Skin epidermis (tissue), 12 donors: ENCODE data around the gene SIVA1.
A peak's percentile ranks its signal among the peaks of the same experiment; 100 is the strongest.

ENCODE experiments used
- H3K27ac ChIP-seq, 21 experiments: fragments of 200-600 bp; sonication (generic) in 11 of 21; one replicate each; pipeline ENCODE4 v1.5.0; 2020; ENCODE audit warnings: mild to moderate bottlenecking in 3 of 21, inconsistent platforms in 2 of 21, moderate library complexity in 2 of 21
- H3K4me3 ChIP-seq, 7 experiments: fragments of 200-600 bp; sonication (generic) in 2 of 7; one replicate each; pipeline ENCODE4 v1.5.0; 2020; ENCODE audit warnings: inconsistent platforms in 2 of 7, mild to moderate bottlenecking in 2 of 7, moderate library complexity in 1 of 7

SIVA1 gene

DNA sequence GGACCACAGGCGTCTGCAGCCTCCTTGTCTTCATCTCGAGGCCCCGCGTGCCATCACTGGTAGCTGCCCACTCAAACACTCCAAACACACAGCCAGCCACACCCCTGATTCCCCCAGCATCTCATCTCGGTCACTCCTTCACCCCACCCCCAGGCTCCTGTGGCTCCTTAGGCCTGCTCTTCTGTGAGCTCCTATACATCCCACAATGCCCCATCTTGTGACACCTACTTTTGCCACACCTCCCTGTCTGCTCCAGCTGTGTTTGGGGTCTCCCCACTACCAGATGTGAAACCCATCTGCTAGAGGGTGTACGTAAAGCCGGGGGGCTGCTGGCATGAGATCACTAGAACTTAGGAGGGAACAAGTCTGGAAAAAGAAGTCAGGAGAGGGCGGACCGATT, 38.5 kb downstream of the SIVA1 start:
- Histone ChIP-seq H3K27ac (peak overlapping the region in 2 of 21 experiments; percentile 44 to 55), H3K4me3 (no peak overlapping the region)

DNA sequence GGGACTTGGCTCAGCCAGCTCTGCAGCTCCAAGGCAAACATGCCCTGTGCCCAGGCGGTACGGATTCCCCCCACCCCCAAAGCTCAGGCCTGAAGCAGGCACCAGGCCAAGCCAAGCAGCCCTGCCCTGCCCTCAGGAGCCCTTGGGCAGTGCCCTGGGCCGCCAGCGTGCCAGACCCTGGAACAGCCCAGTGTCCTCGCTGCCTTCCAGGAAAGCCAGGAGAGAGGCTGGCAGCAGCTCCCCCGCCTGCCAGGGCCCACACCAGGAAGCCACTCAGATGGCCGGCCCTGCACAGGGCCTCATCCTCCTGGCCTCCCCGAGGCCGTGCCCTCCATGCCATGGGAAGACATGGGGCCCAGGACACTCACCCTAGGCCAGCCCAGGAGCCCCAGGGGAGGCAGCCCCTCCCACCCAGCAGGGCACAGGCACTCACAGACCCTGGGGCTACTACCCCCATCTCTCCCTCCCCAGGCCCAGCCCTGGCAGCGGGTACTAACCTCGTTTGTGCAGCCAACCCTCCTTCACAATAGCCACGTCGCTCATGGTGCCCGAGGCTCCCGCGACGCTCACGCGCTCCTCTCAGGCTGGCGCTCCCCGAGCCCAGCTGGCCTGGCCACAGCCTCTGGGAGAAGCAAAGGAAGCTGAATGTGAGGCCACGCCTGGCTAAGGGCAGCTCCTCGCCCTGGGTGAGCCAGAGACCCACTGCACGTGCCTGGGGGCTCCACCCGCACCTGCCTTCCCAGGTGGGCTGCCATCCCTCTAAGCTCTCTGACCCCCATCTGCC, 39.3 kb downstream of the SIVA1 start:
- H3K4me3 ChIP-seq: no peak overlapping the region
- peak overlapping the region in 6 of 21 experiments; percentile 2 to 55 (median 16) for H3K27ac ChIP-seq

DNA sequence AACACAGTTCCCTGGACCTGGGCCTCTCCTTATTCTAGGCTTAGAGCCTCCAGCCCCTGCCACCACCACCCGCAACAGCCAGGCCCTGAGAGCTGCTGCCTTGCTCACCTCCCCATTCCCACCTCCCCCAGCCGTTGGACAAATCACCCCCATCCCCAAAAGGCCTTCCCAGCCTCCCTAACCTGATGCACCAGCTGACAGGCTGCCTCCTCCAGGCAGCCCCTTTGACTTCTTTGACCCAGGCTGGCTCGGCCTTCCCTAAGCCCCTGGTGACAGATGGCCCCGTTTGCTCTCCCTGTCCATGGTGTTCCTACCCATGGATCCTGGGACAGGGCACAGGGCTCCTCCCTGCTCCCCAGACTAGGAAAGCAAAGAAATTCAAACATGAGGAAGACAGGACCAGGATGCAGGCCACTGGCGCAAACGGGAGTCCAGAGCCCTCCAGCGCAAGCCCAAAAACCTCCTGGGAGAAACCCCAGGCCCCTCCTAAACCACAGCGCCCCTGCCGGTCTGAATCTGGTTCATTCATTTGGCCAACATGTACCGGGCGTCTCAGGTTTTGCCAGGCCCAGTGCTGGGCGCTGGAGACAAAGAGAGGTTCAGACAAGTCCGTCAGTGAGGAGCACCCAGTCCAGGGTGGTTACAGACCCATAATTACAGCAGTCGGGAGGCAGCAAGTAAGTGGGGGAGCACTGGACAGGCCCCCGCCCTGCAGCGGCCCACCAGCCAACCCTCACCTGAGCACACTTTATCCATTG, 40.2 kb downstream of the SIVA1 start:
- Histone ChIP-seq H3K27ac (peak overlapping the region in 7 of 21 experiments; percentile 9 to 91 (median 55)), H3K4me3 (no peak overlapping the region)

DNA sequence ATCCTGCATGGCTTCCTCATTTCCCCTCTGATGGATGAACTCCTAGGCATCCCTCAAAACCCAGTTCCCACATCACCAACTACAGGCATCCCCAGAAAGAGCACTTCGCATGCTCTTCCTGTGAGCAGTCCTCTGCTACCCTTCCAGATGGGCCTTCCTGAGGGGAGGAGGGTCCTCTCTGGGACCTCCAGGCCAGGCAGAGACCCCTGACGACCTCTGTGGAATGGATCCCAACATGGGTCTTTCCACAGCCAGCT, 40.7 kb downstream of the SIVA1 start:
- peak overlapping the region in 4 of 7 experiments; percentile 70 to 86 (median 80) for H3K4me3 ChIP-seq

DNA sequence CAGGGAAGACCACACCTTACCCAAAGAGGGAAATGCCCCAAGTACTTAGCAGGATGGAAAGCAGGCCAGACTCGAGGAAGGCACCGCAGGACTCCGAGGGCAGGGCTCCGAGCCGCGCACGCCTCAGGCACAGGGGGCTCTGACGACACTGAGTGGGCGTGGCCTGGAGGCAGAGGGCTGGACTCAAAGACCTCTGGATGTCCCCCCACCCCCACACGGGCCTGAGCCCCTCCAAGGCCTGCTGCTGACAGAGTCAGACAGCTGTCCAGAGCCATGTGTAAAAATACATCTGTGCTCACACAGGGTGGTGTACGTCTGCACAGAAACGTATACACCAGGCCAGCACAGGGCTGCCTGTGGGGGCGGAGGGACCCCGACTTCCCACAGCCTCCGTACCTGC, 41.2 kb downstream of the SIVA1 start:
- Histone ChIP-seq H3K27ac (peak overlapping the region in 16 of 21 experiments; percentile 11 to 91 (median 84)), H3K4me3 (peak overlapping the region; percentile 63 to 86 (median 81))

More for the DNA sequence above, 40.7 kb downstream of the SIVA1 start:
- H3K27ac ChIP-seq: peak overlapping the region in 10 of 21 experiments; percentile 11 to 91 (median 86)

DNA sequence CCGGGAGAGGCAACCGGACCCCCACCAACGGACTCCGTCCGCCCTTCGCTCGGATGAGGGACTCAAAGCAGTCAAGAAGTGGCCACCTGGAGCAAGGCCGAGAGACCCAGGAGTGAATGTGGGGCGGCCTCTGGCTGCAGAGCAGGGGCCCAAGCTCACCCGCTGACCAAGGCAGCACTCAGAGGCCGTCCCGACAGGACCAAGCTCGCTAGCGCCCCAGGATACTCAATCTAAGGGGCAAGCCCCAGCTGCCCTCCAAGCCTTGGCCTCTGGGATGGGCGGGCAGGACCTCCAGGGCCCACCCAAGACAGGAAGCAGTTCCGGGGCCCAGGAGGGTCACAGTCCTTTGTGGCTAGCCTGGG, 41.7 kb downstream of the SIVA1 start:
- Histone ChIP-seq H3K4me3 (peak overlapping the region; percentile 63 to 86 (median 81)), H3K27ac (peak overlapping the region; percentile 40 to 91 (median 82))

DNA sequence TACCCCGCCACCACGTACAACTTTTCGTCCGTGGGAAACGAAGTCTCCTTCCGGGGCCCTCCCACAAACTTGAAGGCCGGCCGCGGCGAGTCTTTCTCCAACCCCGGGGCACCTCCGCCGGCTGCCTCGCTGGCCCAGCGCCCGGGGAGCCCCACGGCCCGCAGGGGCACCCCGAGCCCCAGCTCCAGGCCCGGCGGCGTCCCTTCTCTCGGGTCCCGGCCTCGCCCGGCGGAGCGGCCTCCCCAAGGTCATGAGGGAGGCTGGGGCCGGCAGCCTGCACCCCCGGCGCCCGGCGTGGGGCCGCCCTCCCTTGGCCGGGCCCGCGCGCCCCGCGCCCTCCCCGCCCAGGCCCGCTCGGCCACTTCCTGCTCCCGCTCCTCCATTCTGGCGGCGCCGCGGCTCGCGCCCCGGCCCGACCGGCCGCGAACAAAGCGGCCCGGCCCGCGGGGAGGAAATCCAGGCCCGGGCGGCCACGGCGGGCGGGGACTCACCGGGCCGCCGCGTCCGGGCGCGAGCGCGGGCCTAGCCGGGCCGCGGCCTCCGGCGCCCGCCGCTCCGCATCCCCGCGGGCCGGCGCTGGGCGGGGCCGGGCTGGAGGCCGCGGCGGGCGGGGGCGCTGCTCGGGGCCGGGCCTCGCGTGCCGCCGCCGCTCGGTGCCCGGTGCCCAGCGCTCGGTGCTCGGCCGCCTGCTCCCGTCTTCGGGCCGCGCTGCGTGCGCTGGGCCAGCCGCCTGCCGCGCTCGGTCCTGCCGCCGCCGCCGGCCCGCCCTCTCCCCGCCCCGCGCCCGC, 42.2 kb downstream of the SIVA1 start, which contains the start of gene AKT1:
Gene AKT1 (minus strand): TSS at position 756 of the 788 bp plus-strand sequence. CDS start 3,105 bp downstream, outside the sequence.
- Histone ChIP-seq H3K4me3 (peak within 1 kb of the TSS; percentile 63 to 86 (median 81)), H3K27ac (peak within 1 kb of the TSS; percentile 40 to 91 (median 85))

DNA sequence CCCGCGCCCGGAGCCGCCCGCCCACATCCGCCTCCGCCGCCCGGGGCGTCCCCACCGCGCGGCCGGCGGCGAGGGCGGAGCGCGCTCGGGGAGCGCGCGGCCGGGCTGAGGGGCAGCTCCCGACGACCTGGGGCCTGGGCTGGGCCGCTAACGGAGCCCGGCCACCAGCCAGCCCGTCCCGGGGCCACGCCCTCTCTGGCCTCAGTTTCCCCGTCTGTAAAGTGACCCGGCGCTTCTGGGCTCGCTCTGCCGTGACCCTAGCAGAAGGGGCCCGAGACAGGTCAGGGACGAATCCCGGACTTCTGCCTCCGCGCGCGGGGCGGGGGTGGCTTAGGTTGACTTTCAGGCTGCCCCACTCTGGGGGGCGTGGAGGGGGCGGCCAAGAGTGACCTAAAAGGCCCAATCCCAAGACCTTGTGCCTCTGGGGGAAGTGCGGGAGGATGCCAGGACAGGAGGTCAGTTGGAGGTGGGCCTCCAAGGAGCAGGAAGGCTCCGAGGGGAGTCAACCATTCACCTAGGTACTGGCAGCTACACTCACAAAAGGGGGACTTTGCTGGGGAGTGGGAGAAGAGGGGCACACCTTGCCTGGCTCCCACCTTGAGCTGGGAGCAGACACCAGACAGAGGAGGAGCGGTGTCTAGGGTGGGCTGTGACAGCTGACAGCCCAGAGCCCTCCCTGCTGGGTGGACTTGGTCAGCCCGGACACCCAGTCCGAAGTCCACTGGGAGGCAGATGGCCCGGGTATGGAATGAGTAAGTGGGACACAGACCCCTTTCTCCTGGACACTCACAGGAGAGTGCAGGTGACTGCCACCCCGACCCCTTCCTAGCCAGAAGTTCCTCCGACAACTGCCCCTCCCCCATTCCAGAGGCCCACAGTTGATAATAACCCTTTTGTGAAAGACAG, 43.1 kb downstream of the SIVA1 start:
- Histone ChIP-seq H3K4me3 (peak overlapping the region; percentile 20 to 45 (median 31)), H3K27ac (peak overlapping the region; percentile 36 to 89 (median 76))

DNA sequence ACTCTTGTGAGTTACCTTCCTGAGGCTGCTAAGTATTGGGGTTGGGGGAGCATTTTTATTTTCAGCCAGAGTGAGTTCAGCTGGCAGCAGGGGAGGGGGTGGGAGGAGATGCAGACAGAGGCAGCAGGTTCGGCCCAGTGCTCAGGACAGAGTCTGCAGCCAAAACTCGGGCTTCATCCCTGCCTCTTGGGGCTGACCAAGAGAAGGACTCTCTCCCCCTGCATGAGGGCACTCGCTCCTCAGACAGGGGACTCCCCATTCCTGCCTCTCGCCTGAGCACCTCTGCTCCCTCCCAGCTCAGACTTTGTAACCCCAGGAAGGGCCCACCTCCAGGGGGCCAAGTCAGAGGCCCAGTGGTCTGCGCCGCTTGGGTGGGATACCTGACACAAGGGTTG, 43.7 kb downstream of the SIVA1 start:
- peak overlapping the region in 6 of 21 experiments; percentile 12 to 96 (median 84) for H3K27ac ChIP-seq
- H3K4me3 ChIP-seq: no peak overlapping the region

DNA sequence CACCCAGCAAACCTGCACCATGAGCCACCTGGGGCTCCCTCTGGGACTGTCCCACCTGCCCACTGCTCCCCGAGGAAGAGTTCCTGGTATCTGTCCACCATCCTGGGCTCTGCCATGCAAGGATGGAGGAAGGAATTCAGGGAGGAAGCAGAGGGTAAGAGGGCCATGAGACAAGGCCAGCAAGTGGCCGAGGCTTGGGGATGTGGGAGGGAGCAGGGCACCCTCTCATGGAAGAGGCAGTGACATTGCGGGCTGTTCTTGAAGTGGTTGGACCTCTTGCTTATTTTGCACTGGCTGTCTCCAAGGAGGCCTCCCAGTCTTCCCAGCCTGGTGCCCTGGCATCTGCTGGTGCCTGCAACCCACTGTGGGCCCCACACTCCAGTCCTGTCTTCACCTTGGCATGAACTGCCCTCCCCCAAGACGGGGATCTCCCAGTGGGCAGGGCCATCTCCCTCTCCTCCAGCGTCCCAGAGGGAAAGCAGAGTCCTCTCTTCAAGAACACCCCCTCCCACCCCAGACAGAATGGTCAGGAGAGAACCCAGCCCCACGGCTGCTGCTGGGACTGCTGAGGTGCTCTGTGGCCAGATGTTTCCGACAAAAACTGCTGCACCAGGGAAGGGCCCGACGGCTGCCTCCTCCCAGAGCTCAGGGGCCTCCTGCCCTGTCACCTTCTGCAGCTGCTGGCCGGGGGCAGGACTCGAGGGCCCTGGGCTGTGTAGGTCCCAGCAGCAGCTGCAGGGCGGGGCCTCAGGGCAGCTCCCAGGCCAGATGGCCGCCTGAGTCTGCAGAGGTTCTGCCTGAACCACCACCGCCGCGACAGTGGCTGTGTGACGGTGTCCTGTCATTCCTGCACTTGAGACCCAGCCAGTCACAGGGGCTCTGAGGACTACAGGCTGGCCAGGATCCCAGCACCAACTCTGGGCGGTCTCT, 44.4 kb downstream of the SIVA1 start:
- peak overlapping the region in 8 of 21 experiments; percentile 8 to 96 (median 35) for H3K27ac ChIP-seq
- no peak overlapping the region for H3K4me3 ChIP-seq

DNA sequence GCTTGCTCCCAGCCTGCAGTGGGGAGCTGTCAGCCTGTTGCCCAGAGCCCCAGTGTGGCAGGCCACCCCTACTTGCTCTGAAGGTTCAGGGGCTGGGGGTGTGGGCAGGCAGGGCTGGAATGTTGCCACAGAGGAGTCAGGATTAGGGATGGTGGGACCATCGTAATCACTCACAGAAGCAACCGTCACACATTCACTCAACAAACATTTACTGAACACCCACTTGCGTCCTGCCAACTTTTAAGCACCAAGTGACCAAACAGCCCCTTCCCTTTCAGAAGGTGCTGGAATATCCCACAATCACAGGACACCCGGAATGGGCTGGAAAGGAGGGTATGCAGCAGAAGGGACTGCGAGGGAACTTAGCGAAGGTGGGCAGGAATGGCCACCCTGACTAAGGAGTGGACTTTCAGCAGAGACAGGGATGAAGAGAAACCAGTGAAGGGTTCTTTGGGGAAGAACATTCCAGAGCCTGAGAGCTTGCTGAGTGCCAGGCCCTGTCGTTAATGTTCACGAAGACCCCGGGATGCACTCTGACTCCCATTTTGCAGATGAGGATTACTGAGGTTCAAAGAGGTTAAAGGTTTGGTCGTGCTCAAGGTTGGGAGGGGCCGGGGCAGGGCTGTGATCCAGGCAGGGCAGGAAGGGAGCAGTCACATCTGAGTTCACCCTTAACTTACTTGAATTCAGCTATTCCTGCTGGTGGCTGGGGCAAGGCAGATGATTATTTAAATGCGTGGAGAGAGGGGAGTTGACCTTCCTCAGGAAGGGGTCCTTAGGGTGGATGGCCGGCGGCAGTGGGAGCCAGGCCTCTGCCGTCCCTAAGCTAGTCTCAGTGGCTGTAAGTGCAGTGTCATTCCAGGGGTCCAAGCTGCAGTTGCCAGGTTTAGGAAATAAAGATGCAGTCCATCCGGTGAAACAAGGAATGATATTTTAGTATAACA, 45.6 kb downstream of the SIVA1 start:
- peak overlapping the region in 11 of 21 experiments; percentile 82 to 96 (median 89) for H3K27ac ChIP-seq

DNA sequence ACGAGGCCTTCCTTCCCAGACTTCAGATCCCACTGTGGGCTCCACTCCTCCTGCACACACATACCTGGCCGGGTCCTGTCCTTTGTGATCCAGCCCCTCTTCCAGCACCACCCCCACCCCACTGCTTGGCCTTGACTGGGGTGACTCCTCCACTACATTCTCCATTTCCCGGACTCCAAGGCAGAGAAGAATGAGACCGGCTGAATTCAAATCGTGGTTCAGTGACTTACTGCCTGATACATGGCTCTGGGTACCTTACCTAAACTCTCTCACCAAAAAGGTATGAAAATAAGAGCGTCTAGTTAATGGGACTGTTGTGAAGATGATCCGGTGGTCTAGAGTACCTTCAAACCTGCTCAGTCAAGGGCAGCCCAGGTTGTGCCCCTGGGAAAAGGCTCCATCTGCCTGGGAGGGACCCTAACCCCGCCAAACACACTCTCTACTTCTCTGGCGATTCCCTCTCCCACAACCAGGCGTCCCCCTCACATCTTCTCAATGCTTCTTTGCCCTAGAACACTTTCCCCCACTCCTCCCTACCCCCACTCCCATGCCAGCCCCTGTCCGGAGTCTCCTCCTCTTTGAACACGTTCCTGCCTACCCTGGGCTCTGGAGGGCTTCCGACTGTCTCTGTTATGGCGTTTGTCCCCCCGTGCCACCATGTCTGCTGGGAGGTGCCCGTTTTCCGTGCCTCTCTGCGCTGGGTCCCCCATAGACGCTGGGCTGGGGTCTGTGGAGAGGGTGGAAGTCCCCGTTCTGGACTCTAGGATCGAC, 46.5 kb downstream of the SIVA1 start:
- Histone ChIP-seq H3K4me3 (peak overlapping the region; percentile 37 to 77 (median 57)), H3K27ac (peak overlapping the region in 20 of 21 experiments; percentile 59 to 96 (median 86))

More for the DNA sequence above, 45.6 kb downstream of the SIVA1 start:
- no peak overlapping the region for H3K4me3 ChIP-seq

DNA sequence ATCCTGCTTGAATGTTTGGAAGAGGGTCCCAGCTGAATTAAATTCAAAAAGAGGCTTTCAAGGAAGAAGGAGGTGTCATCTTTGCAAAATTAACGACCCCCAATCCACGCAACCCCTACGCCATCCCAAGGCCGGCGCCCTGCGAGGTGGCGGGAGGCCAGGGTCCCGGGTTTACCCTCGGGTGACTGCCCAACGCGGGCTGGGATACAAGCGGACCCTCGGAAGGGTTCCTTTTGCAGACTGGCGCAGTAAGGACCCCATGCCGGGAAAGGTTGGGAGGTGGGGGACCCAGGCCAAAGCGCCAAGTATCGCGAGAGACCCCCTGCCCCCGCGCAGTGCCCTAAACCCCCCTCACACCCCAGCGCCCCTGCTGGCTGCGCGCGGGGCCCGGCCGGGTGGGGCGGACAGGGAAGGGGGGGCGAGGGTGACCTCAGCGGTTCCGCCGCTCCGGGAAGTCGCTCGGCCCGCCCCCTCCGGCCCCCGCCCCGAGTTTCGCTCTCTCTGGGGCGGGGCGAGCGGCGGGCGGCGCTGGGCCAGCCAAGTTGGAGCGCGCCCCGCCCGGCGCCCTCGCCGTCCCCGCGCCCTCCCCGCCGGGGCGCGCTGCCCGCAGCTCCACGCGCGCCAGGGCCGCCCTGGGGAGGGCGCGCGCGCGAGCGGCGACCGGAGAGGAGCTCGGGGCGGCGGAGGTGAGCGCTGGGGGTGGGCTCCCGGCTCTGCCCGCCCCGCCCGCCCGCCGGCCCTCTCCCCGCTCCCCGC, 47.2 kb downstream of the SIVA1 start:
- Histone ChIP-seq H3K27ac (peak overlapping the region in 20 of 21 experiments; percentile 59 to 96 (median 86)), H3K4me3 (peak overlapping the region; percentile 53 to 77 (median 64))

DNA sequence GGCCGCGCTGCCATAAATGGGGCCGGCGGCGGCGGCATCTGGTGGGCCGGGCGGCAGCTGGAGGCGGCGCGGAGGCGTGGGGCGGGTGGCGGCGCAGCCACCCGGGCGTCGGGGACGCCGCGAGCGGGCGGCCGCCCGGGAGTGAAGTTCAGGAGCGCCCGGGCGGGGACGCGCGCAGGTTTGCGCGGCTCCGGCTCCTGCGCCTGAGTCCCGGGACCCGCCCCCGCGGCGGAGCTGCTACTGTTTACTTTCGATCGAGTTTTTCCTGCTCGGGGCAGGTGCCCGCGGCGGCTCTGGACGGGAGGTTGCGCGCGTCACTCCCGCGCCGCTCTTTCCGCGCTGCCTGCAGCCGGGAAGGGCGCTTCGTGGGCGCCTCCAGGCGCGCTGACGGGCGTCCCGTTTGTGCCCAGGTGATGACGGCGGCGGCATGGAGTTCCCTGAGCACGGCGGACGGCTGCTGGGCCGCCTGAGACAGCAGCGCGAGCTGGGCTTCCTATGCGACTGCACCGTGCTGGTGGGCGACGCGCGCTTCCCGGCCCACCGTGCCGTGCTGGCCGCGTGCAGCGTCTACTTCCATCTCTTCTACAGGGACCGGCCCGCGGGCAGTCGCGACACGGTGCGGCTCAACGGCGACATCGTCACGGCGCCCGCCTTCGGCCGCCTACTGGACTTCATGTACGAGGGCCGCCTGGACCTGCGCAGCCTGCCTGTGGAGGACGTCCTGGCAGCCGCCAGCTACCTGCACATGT, 48.0 kb downstream of the SIVA1 start, which contains the start of gene ZBTB42:
Gene ZBTB42 (plus strand): TSS at position 331 of the 749 bp plus-strand sequence. CDS start 97 bp downstream, at position 428.
- Histone ChIP-seq H3K27ac (peak within 1 kb of the TSS in 20 of 21 experiments; percentile 65 to 96 (median 86)), H3K4me3 (peak within 1 kb of the TSS; percentile 53 to 77 (median 64))
